ENCODE data around the gene NUSAP1.
"Not testable (repeated sequence)": the region's sequence is repeated elsewhere in the genome, so short reads cannot be mapped to it uniquely, and the experiment has no call there.

The NUSAP1 gene

DNA sequence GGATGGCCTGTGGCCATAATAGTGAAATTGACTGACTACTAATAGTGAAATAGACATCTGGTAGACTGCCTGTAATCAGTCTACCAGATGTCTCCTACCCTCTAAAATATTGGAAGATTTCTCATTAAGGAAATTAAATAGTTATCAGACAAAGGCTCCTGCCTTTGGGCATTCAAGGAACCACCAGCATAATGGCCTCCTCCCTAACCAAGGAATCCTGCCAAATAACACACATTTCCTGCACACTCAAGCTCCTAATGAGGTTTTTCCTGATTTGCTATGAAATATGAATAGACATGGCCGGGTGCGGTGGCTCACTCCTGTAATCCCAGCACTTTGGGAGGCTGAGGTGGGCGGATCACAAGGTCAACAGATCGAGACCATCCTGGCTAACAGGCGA lies 14.6 kb downstream of the NUSAP1 start:
- TF ChIP-seq, protein P1, sequence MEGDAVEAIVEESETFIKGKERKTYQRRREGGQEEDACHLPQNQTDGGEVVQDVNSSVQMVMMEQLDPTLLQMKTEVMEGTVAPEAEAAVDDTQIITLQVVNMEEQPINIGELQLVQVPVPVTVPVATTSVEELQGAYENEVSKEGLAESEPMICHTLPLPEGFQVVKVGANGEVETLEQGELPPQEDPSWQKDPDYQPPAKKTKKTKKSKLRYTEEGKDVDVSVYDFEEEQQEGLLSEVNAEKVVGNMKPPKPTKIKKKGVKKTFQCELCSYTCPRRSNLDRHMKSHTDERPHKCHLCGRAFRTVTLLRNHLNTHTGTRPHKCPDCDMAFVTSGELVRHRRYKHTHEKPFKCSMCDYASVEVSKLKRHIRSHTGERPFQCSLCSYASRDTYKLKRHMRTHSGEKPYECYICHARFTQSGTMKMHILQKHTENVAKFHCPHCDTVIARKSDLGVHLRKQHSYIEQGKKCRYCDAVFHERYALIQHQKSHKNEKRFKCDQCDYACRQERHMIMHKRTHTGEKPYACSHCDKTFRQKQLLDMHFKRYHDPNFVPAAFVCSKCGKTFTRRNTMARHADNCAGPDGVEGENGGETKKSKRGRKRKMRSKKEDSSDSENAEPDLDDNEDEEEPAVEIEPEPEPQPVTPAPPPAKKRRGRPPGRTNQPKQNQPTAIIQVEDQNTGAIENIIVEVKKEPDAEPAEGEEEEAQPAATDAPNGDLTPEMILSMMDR (IDR thresholded peaks at IDR 0.05; ENCODE audit: control insufficient read depth, insufficient read depth, low read depth, low read length, missing control alignments): no peak
- DNase-seq (ENCODE audit: low read depth): no peak
- no peak overlapping the region for H3K4me3 ChIP-seq (ENCODE audit: control insufficient read depth, low read depth, low read length)

DNA sequence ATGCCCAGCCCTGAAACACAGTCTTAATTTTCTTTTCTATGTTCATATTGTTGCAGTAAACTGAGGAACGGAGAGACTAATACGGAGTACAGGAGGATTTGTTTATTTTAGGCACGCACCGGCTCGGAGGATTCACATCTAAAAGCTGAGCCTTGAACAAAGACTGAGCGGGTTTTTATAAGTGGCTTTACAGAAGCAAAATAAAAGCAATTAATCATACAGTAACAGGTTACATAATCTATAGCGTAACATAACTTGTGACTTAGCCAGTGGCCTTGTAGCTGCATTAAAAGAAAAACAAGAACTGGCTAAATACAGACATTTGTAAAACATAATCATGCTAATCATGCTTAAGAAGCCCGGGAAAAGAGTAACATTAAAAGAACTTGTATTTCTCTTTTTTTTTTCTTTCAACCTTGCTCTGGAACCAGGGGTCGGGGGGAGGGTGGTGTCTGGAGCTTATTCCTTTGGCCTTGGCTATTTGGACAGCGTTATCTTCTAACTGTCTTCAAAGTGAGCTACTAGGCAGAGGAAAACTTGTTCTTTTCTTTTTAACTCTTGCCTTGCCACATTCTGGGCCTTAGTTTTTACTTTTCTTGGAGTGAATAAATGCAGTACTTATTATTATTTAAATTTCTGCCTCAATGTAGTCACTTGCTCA lies 17.5 kb downstream of the NUSAP1 start:
- no peak for DNase-seq (ENCODE audit: low read depth)
- TF ChIP-seq, protein P1 (IDR thresholded peaks at IDR 0.05; ENCODE audit: control insufficient read depth, insufficient read depth, low read depth, low read length, missing control alignments): no peak
- H3K4me3 ChIP-seq (ENCODE audit: control insufficient read depth, low read depth, low read length): no peak overlapping the region

DNA sequence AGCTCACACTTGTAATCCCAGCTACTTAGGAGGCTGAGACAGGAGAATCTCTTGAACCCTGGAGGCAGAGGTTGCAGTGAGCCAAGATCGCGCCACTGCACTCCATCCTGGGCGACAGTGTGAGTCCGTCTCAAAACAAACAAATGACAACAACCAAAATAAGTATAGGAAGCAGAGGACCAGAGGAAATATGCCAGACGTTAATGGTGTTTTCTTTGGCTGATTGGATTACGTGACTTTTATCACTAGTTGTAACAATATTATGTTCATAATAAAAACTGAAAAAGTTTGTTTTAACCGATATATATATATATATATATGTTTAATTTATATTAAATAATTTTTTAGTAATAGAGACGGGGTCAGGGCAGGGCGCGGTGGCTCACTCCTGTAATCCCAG lies 21.7 kb downstream of the NUSAP1 start:
- no peak overlapping the region for H3K4me3 ChIP-seq (ENCODE audit: control insufficient read depth, low read depth, low read length)
- no peak for DNase-seq (ENCODE audit: low read depth)
- TF ChIP-seq, protein P1 (IDR thresholded peaks at IDR 0.05; ENCODE audit: control insufficient read depth, insufficient read depth, low read depth, low read length, missing control alignments): no peak

DNA sequence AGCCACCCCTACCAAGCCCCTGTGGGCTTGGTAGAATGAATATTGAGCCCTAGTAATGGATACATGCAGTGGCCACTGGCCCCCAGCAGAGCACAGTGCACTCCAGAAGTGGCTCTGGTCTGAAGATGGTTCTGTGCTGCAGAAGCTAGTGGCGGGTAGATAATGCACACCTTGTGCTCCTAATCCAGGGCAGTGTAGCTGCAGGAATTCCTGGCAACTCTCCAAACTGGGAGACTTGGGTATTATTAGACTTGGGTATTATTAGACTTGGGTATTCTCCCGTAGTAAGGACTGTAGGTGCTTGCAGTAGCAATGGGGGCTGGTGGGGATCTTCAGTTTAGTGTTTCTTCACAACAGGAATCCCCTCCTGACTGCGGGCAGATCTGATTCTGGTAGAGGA lies 34.7 kb downstream of the NUSAP1 start:
- H3K4me3 ChIP-seq (ENCODE audit: control insufficient read depth, low read depth, low read length): no peak overlapping the region
- TF ChIP-seq, protein P1 (IDR thresholded peaks at IDR 0.05; ENCODE audit: control insufficient read depth, insufficient read depth, low read depth, low read length, missing control alignments): no peak
- DNase-seq (ENCODE audit: low read depth): no peak

DNA sequence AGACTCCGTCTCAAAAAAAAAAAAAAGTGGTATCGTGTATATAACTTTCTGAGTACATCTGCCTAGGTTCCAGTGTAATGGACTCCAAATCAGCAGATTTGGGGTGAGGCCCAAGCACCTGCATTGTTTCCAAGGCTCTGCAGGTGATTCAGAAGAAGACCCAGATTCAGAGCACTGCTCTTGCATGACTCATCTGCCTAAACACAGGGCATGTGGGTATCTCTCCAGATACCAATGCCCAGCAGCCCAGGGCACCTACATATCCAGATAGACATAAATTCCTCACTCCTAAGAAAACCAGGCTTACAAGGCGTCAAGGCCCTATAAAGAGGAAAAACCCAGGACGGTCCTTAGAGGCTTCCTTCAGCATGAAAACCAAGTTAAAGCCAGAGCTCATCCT lies 45.3 kb downstream of the NUSAP1 start:
- no peak for DNase-seq (ENCODE audit: low read depth)
- no peak overlapping the region for H3K4me3 ChIP-seq (ENCODE audit: control insufficient read depth, low read depth, low read length)
- TF ChIP-seq, protein P1 (IDR thresholded peaks at IDR 0.05; ENCODE audit: control insufficient read depth, insufficient read depth, low read depth, low read length, missing control alignments): no peak

DNA sequence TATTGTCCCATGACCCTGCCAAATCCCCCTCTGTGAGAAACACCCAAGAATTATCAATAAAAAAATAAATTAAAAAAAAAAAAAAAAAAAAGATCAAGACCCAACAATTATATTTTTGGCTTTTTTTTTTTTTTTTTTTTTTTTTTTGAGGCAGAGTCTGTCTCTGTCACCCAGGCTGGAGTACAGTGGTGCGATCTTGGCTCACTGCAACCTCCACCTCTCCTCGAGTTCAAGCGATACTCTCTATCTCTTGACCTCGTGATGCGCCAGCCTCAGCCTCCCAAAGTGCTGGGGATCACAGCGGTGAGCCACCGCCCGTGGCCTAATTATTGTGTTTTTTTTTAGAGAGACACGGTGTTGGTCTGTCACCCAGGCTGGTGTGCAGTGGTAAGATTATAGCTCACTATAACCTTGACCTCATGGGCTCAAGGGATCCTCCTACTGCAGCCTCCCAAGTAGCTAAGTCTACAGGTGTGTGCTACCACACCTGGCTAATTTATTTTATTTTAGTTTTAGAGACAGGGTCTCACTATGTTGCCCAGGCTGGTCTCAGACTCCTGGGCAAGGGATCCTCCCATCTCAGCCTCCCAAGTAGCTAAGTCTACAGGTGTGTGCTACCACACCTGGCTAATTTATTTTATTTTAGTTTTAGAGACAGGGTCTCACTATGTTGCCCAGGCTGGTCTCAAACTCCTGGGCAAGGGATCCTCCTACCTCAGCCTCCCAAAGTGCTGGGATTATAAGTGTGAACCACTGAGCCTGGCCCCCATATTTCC lies 51.5 kb downstream of the NUSAP1 start:
- not testable (repeated sequence) for DNase-seq (ENCODE audit: low read depth); H3K4me3 ChIP-seq (ENCODE audit: control insufficient read depth, low read depth, low read length)

DNA sequence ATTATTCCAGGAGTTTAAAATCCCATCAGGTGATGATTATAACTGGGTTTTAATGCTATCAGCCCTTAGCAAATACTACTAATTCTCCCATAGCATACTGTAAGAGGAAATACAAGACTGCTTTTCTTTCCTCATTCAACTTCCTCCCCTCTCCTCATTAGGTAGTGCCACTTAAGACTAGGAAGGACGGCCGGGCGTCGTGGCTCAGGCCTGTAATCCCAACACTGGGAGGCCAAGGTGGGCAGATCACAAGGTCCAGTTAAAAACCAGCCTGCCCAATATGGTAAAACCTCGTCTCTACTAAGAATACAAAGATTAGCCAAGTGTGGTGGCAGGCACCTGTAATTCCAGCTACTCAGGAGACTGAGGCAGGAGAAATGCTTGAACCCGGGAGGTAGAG lies 55.0 kb downstream of the NUSAP1 start:
- TF ChIP-seq, protein P1 (IDR thresholded peaks at IDR 0.05; ENCODE audit: control insufficient read depth, insufficient read depth, low read depth, low read length, missing control alignments): no peak
- no peak for DNase-seq (ENCODE audit: low read depth)
- H3K4me3 ChIP-seq (ENCODE audit: control insufficient read depth, low read depth, low read length): no peak overlapping the region
